Stimulated activated CD8-positive, alpha-beta memory T cell treated with anti-CD3 and anti-CD28 coated beads, Interleukin-15, amount 100 ng/mL, for 1 hour (primary cell): ENCODE data around the gene ATG14.
A peak's percentile ranks its signal among the peaks of the same experiment; 100 is the strongest.
"Not testable (repeated sequence)": the region's sequence is repeated elsewhere in the genome, so short reads cannot be mapped to it uniquely, and the experiment has no call there.

ENCODE experiments used
- DNase-seq: peaks from one replicate; pipeline ENCODE4 v3.0.0-alpha.2; 2020; ENCODE audit warnings: low read depth

The ATG14 gene

GRCh38 chr14:55386037-55386808, 25.4 kb downstream of the ATG14 start:
- DNase-seq = no peak

- no peak for DNase-seq
Observed at GRCh38 chr14:55384536-55384935, 27.1 kb downstream of the ATG14 start.

DNA sequence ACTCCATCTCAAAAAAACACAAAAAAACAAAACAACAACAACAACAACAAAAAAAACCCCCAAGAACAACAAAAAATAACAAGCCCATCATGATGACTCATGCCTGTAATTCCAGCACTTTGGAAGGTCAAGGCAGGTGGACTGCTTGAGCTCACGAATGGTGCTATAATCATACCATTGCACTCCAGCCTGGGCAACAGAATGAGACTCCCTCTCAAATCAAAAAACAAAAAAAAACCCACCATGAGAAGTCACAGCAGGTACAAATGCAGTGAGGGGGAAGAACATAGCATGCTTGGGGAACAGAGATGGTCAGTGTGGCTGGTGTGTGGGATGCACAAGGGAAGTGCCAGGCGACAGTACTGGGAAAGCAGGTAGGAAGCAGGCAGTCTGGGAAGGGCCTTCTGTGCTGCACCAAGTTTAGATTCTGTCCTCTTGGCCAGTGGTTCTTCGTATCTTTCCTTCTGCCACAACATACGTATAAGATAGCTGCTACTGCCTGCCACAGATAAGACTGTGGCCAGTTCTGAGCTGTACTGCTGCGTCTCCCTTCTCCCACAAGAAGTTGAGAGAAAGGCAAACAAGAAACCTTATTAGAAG, 28.0 kb downstream of the ATG14 start:
- DNase-seq = no peak

- DNase-seq = not testable (repeated sequence)
Observed at GRCh38 chr14:55383056-55383466, 28.6 kb downstream of the ATG14 start.

GRCh38 chr14:55382483-55382882, 29.1 kb downstream of the ATG14 start:
- no peak for DNase-seq

GRCh38 chr14:55381561-55381960, 30.1 kb downstream of the ATG14 start:
- DNase-seq = no peak

DNA sequence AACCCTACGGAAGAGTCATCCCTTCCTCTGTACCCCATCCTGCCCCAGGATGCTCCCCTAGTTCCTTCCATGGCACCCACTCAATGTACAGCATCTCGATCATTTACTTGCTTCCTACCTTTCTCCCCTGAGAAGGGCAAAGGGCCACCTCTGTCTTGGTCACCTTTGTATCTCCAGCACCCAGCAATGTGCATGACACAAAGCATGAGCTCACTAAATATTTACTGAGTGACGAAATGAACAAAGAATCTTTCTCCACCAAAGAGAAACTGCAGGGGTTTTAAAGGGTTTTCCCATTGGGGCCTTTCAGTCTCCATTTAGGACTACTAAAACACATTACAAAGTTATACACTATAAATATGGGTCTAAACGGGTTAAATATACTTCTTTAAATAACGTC, 30.6 kb downstream of the ATG14 start:
- no peak for DNase-seq

DNA sequence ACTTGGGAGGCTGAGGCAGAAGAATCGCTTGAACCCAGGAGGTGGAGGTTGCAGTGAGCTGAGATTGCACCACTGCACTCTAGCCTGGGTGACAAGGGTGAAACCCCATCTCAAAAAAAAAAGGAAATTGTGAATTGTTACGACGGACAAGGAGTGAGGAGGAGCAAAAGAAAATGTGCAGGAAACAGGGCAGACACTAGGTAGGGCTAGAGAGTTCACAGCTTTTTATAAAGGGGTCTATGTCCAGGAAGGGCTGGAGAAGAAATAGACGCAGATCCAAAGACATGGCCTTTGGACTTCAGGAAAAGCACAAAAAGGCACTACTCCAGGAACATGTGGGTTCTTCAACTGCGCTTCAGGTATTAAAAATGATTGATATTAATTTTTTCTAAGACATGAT, 34.4 kb downstream of the ATG14 start:
- no peak for DNase-seq

DNA sequence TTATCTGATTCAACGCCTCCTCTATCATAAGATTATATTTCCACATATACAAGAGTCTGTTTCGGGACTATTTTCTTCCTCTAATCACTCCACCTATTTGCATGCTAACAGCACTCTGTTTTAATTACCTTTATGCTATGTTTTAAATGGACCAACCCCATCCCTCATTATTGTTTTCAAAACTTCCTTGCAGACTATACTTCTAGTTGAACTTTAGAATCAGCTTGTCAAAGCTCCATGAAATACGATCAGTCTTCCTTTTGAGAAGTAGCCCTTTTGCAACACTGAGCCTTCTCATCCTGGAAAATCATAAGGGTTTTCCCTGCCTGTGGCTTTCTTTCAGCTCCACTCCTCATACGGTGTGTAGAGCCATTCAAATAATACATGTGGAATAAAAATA, 36.9 kb downstream of the ATG14 start:
- no peak for DNase-seq

DNA sequence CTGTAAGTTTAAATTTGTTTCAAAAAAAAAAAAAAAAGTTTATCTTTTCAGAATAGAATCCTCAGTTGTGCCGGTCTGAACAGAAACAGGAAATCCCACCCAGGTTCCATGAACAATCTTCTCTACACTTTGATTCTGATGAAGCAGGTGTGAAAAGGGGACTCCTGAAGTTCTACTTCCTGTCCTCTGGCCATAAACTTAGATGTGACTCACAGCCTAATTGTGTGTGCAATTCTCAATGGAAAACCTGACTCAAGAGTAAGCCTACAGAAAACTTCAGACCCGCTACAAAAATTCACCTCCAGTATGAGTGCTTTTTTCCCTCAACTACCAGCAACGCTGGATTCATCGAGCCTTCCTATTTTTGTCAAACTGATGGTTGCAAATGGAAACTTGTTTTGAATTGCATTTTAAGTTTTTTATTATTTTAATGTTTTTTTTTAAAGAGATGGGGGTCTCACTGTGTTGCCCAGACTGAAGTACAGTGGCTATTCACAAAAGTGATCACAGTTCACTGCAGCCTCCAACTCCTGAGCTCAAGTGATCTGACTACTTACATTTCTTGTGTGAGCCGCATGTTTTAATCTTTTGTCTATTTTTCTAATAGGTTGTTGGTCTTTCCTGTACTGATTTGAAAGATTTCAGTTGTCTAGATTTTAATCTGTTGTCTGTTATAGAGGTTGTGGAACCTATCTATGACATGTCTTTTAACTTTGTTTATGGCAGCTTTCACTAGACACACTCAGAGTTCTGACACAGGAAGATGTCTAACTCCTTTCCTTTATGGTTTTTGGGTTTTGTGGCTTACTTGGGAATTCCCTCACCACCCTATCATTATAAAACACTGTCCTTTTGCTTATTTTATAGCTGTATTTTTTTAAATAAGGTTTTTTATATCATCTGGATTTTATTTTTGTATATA, 37.6 kb downstream of the ATG14 start:
- DNase-seq = no peak

DNA sequence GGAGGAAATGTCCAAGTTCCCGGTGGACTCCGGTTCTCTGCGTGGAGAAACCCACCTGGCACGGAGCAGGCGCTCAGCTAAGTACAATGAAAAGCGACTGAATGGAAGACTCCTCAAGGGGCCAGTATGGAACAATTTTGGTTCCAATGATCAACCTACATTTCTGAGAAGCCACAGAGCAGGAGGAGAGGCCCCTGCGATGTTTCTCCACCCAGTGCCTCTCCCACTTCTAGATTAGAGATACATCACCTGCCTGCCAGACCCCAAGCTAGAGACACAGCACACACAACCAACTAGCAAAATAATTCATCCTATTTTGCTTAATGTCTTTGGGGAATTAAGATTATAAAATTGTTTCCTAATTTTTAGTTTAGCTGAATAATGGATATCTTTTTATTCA, 38.8 kb downstream of the ATG14 start:
- DNase-seq = no peak

DNA sequence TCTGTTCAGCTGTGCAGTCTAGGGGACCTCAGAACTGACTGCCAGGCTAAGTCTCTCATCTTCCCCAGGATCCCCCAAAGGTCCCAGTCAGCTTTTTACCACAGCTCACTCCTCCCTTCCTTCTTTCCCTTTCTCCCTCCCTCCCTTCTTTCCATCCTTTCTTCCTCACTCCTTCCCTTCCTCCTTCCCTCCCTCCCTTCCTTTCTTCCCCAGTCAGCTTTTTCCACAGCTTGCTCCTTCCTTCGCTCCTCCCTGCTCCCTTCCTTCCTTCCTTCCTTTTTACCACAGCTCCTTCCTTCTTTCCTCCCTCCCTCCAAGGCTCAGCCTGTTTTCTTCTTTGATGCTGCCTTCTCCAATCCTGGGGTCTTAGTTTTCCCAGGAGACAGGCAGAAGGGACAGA, 39.2 kb downstream of the ATG14 start:
- DNase-seq = no peak

GRCh38 chr14:55370883-55371455, 40.7 kb downstream of the ATG14 start:
- DNase-seq = no peak

GRCh38 chr14:55366271-55366670, 45.4 kb downstream of the ATG14 start:
- DNase-seq = no peak

GRCh38 chr14:55361190-55361589, 50.4 kb downstream of the ATG14 start:
- DNase-seq = no peak

GRCh38 chr14:55359307-55359706, 52.3 kb downstream of the ATG14 start:
- DNase-seq = no peak

GRCh38 chr14:55356913-55357312, 54.7 kb downstream of the ATG14 start:
- no peak for DNase-seq

DNA sequence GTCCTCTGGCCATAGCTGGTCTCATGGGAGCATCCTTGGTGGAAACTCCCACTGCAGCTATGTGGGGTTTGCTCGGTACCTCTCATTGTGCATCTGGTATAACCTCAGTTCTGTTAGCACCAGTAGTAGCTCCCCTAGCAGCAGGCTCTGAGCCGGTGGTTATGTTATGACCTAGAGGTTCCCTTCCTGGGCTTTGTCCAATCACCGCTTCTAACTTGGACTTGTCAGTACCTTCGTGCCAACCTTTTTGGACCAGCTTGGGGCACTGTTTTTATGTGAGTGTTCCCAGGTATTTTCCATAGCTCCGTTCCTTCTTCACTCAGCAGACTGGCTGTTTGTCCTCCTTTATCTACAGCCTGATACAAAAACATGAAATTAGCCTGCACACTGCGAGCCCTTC, 55.7 kb downstream of the ATG14 start:
- DNase-seq = no peak

GRCh38 chr14:55354500-55354899, 57.1 kb downstream of the ATG14 start:
- DNase-seq = peak; percentile 28

DNA sequence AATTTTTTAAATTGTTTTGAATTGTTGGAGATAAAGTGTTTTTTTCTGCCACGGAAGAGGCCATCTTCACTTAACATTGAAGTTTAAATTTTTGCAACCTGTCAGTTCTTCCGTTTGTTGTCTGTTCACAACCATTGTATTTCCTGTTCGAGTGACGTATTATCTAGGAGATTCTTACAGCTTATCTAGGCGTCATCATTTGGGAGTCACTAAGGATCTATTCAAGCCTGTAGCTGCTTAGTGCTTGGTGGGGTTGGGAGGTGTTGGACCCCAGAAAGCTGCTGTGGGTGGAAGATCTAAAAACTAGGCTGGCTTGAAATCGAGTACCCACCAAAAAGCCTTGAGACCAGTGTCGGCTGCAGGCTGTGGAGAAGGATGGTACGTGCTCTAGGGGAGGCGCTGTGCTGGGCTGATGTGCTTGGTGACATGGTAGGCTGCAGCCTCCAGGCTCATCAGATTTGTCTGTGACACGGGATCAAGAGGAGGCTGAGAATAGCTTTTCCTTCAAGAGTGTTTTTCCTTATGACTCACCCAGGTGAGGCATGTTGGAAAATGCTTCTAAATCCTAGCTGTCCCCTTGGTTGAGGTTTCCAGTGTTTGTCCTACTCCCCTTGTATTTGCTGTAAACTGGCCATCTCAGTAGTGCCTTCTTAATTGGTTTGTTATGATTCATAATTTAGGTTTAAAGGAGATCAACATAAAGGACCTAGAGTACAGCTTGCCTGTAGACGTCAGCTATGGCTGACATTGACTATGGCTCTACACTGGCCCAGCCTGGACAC, 57.8 kb downstream of the ATG14 start:
- DNase-seq = no peak

DNA sequence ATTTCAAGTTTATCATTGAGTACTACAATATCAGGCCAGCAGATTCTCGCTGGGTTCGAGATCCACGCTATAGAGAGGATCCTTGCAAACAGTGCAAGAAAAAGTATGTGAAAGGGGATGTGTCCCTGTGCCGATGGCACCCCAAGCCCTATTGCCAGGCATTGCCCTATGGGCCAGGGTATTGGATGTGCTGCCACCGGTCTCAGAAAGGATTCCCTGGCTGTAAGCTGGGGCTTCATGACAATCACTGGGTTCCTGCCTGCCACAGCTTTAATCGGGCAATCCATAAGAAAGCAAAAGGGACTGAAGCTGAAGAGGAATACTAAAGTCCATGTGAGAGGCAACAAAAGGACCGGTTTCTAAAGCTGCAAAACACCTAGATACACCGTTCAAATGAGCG, 59.4 kb downstream of the ATG14 start:
- DNase-seq = no peak

DNA sequence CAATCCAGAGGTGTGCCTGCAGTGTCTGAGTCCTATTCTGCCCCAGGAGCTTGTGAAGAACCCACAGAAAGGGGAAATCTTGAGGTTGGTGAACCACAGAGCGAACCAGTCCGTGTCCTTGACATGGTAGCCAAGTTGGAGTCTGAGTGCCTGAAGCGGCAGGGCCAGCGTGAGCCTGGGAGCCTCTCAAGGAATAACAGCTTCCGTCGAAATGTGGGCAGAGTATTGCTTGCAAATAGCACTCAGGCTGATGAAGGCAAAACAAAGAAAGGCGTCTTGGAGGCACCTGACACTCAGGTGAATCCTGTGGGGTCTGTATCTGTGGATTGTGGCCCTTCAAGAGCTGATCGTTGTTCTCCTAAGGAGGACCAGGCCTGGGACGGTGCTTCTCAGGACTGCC, 60.5 kb downstream of the ATG14 start:
- no peak for DNase-seq
